Body of pancreas (tissue), 4 donors: ENCODE results near the gene CACYBP.

Experiments used
- CTCF ChIP-seq, 7 experiments: fragments of 450-650 bp in 4 of 7; fragments of 200-600 bp in 3 of 7; sonication (generic) in 3 of 7; IDR thresholded peaks; one replicate each; pipeline ENCODE4 v1.5.1; 2016 to 2019; ENCODE audit warnings: antibody characterized with exemption in 7 of 7
- POLR2A ChIP-seq, 3 donors: fragments of 450-650 bp; IDR thresholded peaks; one replicate each; pipeline ENCODE4 v1.6.1; 2016; ENCODE audit warnings: antibody characterized with exemption in 3 of 3, mild to moderate bottlenecking in 2 of 3

DNA sequence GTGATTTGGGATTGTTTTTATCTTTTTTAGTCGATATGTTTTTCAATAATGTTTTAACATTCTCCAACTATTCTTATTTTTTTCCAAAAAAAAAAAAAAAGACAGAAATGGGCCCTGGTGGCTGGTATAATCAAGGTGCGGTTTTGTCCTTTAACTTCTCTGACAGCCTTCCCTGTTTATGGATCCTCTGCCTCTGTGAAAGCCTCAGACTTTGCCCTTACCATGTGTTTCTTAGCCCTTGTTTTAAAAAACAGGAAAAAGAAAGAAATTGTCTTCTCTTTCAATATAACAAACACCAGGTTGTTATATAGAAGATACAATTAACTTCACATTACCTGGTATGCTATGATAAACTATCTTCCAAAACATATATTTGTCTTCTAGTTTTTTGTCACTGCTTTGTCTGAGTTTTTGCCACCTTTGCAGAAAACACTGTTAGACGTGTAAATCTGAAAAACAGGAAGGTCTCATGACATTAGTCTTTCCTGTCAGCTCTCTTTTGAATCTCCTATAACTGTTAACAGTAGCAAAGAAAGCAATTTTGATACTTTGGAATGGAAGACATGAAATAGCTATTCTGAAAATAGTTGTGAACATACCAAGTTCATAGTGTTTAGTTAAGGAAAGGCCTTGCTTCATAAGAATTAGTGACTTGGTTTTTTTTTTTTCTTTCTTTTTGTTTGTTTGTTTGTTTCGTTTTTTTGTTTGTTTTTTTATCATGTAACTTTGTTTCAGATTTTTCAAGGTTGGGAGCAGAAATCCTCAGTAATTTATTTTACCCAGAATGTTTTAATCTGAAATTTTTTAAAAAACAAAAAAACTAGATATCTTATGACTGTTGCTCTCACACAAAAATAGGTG lies 31.7 kb upstream of the CACYBP start:
- TF ChIP-seq CTCF (IDR thresholded peaks at IDR 0.05) (no peak), POLR2A (IDR thresholded peaks at IDR 0.05) (no peak)
